ENCODE data around the gene CACNG4.

The CACNG4 gene

GRCh38 chr17:66963909-66964771, at the start of gene CACNG4:
TSS of gene CACNG4 (plus strand) at chr17:66964707. CDS start at chr17:66964912, 205 bp downstream.
- DNase-seq (ENCODE audit: low read depth): no peak

- DNase-seq (ENCODE audit: low read depth): no peak
Measured at GRCh38 chr17:66915204-66915611, 49.3 kb upstream of the CACNG4 start.

GRCh38 chr17:66915792-66916191, 48.7 kb upstream of the CACNG4 start:
- DNase-seq (ENCODE audit: low read depth): no peak

DNA sequence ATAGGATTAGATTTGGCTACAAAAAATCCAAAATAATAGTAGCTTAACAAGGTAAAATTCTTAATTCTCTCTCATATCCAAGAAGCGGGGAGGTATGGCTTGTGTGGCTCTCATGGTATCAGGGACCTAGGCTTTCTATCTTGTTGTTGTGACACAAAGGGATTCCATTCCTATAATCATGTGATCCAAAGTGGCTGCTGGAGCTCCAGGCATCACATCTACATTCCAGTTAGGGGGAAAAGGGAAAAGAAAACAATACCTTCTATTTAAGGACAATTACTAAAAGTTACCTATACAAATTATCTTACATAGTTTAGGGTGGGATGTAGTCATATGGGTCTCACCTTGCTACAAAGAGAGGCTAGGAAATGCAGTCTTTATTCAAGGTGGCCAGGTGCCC, 47.6 kb upstream of the CACNG4 start:
- no peak for DNase-seq (ENCODE audit: low read depth)

DNA sequence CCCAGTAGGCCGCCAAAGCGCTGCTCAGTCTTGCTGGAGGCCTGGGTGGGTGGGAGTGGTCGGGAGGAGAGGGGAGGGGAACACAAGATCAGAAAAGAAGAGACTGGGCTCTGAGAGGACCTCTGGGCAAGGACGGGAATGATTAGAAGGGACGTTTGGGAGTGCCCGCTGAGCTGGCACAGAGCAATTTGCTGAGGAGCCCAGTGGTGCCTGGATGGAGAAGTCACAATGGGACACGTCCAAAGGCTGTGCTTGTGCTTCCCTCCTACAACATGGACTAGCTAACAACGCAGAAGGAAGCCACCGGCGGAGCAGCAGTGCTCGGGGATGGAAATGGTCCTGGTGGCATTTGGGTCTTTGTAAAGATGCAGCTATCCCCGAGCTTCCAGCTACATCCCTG, 45.6 kb upstream of the CACNG4 start:
- DNase-seq (ENCODE audit: low read depth): no peak

GRCh38 chr17:66920435-66920834, 44.1 kb upstream of the CACNG4 start:
- DNase-seq (ENCODE audit: low read depth): no peak

DNA sequence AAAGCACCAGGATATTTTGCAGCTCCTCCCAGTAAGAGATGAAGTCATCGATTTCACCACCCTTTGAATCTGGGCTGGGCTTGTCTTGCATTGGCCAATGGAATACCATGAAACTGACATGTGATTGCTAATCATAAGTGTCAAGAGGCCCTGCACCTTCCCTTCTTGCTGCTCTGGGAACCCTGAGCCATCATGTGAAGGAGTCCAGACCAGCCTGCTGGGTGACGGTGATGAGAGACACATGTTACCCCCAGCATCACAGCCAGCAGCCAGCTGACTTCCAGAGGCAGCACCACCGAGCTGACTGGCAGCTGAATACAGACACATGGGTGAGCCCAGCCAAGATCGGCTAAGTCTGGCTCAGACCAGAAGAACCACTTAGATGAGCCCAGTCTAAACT, 43.6 kb upstream of the CACNG4 start:
- DNase-seq (ENCODE audit: low read depth): no peak

- DNase-seq (ENCODE audit: low read depth): no peak
Measured at GRCh38 chr17:66923886-66924285, 40.6 kb upstream of the CACNG4 start.

GRCh38 chr17:66925811-66926500, 38.6 kb upstream of the CACNG4 start:
- DNase-seq (ENCODE audit: low read depth): no peak

- no peak for DNase-seq (ENCODE audit: low read depth)
Measured at GRCh38 chr17:66928949-66929348, 35.6 kb upstream of the CACNG4 start.

GRCh38 chr17:66929591-66929990, 34.9 kb upstream of the CACNG4 start:
- no peak for DNase-seq (ENCODE audit: low read depth)

GRCh38 chr17:66930933-66931332, 33.6 kb upstream of the CACNG4 start:
- no peak for DNase-seq (ENCODE audit: low read depth)

GRCh38 chr17:66932311-66932710, 32.2 kb upstream of the CACNG4 start:
- no peak for DNase-seq (ENCODE audit: low read depth)

- DNase-seq (ENCODE audit: low read depth): no peak
Measured at GRCh38 chr17:66934040-66934439, 30.5 kb upstream of the CACNG4 start.

- DNase-seq (ENCODE audit: low read depth): no peak
Measured at GRCh38 chr17:66935717-66936116, 28.8 kb upstream of the CACNG4 start.

GRCh38 chr17:66938656-66939055, 25.9 kb upstream of the CACNG4 start:
- DNase-seq (ENCODE audit: low read depth): no peak

- no peak for DNase-seq (ENCODE audit: low read depth)
Measured at GRCh38 chr17:66939461-66940114, 24.9 kb upstream of the CACNG4 start.

GRCh38 chr17:66941249-66941648, 23.3 kb upstream of the CACNG4 start:
- DNase-seq (ENCODE audit: low read depth): no peak

GRCh38 chr17:66941773-66942450, 22.6 kb upstream of the CACNG4 start:
- no peak for DNase-seq (ENCODE audit: low read depth)

- DNase-seq (ENCODE audit: low read depth): no peak
Measured at GRCh38 chr17:66942451-66943264, 21.8 kb upstream of the CACNG4 start.

DNA sequence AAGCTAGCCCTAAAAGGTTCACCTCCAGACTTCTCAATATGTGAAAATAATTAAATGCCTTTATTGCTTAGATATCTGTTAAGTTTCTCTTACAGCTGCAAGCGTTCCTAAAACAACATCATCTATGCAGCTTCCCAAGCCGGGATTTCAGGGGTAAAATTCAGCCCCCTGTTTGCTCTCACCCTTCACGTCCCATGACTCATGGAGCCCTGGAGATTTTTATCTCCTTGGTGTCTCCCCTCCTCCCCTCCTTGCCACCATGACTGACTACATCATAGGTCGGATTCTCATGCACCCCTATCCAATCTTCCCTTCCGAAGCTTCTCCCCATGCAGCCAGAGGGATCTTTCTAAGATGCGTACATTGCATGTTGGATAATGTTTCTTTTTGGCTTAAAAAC, 21.0 kb upstream of the CACNG4 start:
- no peak for DNase-seq (ENCODE audit: low read depth)

Data from CMK (cell line).